ENCODE results near the gene MCAM.

DNA sequence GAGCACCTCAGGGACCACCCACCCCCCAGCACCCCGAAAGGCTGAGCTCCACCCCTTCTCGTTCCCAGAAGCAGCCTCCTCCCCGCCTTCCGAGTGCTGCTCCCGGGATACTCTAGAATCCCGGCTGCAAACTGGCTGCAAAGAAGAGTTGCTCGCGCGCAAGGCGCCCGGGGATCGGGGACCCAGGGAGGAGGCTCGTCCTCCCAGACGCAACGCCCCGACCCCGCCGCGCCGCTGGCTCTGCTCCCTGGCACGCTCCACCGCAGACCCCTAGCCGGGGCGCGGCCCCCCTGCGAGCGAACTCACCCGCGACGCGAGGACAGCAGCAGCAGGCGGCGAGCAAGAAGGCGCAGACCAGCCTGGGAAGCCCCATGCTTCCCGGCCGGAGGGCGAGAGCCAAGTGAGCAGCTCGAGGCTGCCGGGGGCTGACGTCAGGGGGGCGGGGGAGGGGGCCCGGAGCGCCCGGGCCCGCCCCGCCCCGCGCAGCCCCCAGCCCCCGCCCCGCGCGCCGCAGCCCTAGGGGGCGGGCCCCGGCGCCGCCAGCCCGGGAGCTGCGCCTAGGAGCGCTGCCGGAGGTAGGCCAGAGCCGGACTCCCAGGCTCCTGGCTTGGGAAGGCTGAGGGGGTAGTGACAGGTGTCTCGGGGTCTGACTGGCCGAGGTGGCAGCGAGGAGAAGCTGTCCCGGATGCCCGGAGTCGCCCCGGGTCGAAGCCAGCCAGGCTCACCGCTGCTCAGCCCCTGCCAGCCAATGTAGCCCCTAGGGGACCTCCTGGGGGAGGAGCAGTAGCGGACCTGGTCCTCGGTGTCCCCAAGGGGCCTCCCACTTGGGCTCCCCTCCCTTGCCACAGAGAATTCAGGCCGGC lies at the start of gene MCAM:
- TF ChIP-seq, protein P1, sequence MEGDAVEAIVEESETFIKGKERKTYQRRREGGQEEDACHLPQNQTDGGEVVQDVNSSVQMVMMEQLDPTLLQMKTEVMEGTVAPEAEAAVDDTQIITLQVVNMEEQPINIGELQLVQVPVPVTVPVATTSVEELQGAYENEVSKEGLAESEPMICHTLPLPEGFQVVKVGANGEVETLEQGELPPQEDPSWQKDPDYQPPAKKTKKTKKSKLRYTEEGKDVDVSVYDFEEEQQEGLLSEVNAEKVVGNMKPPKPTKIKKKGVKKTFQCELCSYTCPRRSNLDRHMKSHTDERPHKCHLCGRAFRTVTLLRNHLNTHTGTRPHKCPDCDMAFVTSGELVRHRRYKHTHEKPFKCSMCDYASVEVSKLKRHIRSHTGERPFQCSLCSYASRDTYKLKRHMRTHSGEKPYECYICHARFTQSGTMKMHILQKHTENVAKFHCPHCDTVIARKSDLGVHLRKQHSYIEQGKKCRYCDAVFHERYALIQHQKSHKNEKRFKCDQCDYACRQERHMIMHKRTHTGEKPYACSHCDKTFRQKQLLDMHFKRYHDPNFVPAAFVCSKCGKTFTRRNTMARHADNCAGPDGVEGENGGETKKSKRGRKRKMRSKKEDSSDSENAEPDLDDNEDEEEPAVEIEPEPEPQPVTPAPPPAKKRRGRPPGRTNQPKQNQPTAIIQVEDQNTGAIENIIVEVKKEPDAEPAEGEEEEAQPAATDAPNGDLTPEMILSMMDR (IDR thresholded peaks at IDR 0.05; ENCODE audit: borderline replicate concordance, extremely low read depth, low read length, poor library complexity, severe bottlenecking): no peak
- TF ChIP-seq EZH2 (IDR thresholded peaks at IDR 0.05; ENCODE audit: borderline replicate concordance, low read depth, low read length, severe bottlenecking): peak; percentile 11
